Stimulated activated CD4-positive, alpha-beta T cell treated with anti-CD3 and anti-CD28 coated beads, Interleukin-4, amount 100 ng/mL, for 48 hours (primary cell): ENCODE data around the gene CXXC5.

Experiments
- DNase-seq, 2 donors: peaks; one replicate each; pipeline ENCODE4 v3.0.0-alpha.2; 2020; ENCODE audit warnings: low read depth in 2 of 2

The CXXC5 gene

DNA sequence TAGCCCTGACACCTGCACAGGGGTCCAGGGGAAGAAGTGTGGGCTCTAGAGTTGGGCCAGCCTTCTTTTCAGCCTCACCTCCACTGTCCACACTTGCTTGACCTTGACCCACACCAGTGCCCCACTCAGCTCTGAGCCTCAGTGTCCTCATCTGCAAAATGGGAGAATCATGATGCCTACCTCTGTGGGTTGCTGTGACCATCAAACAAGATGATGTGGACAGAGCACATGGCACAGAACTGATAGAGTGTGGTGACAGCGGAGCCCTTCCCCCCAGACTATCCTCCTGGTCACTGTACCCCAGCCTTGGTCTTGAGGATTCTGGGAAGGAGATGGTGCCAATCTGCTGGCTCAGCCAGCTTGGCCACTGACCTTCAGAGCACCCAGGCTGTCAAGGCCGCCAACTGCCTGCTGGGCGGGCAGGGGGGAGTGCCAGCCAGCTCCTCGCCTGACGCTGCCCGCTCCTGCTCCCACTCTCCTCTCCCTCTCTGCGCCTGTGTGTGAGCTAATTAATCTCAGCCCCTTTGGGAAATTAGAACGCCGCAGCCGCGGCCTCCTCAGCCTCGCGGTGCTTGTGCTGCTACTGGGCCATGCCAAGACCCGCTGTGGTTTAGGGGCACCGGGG is 16.7 kb downstream of the CXXC5 start:
- no peak for DNase-seq

DNA sequence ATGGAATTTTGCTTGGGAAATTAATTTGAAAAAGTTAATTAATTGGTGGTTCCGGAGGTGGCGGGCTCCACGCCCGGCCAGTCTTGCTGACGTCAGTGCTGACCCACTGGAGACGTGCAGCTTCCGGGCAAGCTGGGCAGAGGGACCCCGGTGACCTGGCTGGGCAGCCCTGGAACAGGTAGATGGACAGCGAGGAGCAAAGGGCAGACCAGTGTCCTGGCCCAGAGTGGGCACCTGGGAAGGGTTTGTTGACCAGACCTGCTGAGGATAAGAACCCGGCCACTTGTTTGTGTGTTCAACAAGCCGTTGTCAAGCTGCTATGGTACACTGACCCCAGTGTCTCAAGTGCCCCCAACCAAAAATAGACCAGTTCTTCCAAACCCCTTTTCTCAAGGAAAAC is 17.5 kb downstream of the CXXC5 start:
- DNase-seq = no peak

DNA sequence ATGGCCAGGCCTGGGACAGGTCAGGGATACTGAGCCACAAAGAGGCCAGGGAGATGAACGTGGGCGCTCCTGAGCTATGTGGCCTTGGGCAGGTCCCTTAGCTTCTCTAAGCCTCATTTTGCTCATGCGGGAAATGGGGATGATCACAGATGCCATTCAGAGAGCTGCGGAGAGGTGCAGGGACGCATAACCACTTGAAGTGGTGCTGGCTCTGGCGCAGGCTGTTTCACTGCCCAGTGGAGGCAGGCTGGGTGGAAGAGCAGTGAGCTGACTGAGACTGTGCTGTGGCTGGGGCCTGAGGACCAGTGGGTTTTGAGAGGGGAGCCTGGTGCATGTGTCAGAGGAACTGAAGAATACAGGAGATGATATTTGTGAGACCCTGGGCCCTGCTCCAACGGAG is 18.4 kb downstream of the CXXC5 start:
- no peak for DNase-seq

DNA sequence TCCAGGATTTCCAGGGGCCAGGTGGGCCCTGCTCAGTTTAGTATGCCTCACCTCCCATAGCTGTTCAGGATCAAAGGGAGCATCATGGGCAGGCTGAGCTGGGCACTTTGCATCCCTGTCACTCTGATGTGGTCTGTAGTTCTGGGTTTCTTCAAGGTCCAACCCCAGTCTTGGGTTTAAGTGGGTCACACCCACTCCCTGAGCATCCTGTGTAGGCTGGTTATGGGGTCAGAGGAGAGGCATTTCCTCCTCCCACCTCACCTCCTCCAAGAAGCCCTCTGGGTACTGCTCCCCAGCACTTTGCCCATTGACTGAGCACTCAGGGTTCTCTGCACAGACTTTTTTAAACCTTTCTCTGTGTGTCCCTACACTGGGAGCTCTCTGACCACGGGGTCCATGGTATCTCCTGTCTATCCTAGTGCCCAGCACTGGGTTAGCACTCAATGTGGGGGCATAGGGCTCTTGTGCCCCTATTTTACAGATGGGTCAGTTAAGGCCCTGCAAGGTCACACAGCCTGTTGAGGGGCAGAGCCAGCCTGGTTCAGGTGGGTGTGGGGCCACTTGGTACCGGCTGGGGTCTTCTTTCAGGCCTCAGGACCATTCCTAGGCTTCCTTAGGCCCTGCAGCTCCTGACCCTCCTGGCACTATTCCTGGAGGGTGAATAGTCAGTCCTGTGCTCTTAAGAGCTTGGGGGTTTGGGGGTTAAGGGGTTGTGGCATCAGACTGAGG is 19.0 kb downstream of the CXXC5 start:
- no peak for DNase-seq

DNA sequence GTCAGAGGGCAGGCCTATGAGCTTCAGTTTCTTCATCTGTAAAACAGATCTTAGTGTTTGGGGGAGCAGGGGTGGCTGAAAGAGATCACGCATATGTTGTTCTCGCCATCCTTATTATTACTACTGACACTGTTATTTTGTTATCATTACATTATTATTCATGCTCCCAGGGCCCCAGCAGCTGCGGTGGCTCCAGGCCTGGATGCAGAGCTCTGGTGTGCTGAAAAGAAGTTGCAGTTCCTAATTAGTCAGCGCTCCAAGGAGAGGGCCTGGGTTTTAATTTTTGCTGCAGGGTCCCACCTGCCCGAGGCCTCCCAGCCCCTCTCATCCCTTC is 19.5 kb downstream of the CXXC5 start:
- DNase-seq = no peak

DNA sequence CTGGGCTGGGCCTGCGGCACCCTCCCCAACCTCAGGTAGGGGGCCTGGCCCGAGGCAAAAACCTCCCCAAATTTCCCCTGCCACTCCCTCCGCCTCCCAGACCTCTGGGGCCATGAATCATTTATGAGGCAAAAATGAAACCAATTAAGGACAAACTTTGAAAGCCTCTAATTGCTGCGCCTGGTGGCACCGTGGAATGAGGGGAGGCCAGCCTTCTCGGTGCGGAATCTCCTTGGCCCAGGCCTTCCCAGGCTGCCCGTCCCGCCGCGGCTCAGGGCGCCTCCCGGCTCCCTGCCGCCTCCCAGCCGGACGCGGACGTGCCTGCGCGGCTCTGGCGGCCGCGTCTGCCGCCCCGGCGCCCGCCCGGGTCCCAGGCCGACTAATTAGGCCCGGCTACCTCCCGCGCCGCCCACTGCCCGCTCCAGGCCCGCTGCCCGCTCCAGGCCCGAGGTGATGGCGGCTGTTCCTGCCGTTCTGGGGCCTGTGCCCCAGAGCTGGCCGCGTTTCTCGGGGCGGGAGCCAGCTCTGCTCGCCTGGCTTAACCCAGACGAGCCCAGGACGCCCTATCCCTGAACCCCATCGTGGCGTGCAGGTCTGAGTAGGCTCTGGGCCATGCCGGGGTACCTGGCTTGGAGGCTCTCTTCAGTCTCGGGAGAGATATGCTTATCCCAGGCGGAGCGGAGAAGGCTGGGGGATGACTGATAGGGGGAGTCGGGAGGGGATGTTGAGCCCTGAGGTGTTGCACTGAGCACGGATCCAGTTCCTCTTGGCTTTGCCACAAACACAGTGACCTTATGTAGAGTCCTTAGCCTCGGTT is 20.1 kb downstream of the CXXC5 start:
- DNase-seq = peak in 1 of 2 donors; percentile 12

DNA sequence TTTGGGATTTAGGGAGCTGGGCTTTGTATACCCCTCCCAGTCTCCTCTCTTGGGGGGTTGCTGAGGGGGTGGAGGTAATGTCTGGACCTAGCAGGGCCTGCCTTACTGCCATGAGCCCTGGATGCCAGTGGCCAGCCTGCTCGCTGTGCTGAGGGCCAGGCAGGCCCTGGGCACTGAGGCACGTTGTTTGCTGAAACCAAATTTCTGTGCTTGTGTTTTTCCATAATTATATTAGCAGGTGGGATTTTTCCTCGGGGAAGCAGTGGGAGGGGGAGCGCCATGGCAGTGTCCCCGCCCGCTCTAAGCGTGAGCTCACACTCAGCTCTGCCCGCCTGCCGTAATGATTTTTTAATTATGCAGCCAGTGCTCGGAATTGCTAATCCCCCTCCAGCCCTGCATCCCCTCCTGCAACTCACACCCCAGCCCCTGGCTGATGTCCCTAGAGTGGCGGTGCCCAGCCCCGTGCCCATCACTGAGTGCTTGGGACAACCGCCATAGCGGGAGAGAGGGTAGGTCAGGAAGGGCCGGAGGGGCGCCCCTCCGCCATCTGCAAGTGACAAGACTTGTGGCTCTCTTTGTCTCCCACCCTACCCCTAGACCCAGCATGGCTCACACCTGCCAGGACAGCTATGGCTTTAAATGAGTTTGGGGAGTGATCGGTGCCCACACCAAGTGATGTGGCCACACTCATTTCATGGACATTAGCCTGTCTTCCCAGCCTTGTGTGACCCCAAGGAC is 20.9 kb downstream of the CXXC5 start:
- DNase-seq = no peak

DNA sequence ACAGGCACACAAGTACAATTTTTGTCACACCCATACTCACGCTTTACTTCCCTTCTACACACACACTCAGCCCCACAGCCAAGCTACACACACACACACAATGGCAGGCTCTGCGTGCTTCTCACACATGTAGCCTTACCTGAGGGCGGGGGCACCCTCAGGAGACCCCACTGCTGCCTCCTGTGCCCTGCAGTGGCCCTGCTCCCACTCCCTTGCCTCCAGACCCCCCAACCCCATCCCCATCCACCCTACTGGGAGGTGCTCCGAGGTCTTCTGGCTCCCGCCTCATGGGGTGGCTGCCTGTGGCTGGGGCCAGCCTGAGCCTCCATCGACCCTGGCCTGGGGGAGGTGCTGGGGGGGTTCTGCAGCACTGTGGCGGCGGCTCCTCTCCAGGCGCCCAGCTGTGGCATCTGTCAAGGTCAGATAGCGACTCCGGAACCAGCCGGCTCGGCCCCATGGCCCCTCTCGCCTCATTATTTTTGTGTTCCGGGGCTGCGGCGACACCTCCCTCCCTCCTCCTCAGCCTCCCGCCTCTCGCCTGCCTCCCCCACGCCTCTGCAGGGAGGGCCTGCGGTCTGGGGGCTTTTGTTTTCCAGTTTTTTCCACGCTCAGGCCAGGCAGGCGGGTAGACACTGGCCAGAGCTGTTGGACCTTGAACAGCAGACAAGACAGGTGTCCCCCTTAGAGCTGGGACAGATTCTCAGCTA is 21.7 kb downstream of the CXXC5 start:
- no peak for DNase-seq

DNA sequence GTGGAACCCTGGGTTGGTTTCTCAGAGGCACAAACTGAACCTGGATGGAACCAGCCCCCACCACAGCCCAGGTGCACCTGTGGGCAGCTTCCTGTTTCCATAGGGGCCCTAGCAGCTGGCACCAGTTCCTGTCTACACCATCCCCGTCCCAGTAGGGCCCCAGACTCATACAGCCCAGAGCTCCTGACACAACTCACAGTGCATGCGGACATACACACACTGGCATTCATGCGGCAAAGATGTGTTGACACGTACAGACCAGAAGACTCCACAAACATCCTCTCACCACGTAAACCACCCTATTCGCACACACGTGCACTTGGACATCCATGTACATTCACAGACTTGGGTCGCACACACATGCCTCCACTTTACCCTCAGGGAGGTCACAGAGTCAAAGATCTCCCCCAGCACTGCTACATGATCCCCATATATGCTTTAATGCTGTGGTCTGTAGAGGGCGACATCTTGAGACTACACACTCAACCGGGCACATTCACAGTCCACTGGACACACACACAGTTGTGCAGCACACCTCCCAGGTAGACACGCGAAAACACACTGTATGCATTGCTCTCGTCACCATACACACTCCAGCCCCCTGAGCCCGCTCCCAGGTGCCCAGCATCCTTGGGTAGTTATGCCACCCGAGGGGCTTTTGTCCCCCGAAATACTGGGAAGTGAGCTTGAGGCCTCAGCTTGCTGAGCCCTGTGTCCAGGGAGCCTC is 22.4 kb downstream of the CXXC5 start:
- DNase-seq = no peak

DNA sequence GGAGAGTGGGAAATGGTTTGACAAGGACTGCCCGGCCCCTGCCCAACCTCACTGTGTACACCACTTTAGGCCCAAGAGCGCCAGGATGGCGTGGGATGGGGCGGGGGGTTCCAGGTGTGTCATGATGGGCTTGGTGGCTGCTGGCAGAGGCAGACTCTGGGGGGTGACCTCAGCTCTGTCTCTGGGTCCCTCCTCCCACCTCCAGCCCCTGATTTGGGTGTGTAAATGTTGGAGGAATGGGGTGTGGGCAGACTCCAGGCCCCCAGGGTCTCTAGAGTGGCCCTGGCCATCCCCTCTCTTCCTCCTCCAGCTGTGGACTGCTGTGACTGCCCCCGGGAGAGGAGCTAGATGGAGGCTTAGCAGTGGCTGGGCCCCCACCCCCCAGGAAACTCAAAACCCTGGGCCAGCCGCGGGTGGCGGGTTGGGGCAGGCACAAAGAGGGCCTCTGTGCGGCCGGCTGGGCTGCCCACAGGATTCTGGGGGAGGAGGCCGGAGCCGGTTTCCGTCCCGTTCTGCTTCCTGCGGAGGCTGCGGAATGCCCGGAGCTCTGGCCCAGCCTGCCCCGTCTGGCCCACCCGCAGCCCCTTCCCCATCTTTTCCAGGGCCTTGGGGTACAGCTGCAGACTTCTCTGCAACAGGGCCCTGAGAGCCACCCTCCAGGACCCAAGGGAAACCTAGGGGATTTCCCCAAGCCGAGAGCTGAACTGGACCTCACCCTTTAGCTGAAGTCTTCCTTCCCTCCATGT is 23.1 kb downstream of the CXXC5 start:
- no peak for DNase-seq

DNA sequence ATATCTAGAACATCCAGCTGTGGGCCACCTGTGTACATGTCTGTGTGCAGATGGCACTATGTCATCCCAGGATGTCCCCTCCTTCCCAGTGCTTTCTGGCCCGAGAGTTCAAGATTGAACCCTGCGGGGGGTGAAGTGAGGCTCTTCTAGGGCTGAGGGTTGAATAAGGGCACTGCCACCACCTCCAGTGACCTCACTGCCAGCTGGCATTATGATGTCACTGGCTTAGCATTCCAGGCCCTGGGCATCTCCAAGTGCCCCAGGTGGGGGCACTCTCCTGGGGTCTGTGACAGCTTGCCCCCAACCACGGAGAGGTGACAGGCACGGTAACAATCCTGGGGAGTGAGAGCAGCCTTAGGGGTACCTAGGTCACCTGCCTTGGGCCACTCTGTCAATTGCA is 27.1 kb downstream of the CXXC5 start:
- DNase-seq = no peak

DNA sequence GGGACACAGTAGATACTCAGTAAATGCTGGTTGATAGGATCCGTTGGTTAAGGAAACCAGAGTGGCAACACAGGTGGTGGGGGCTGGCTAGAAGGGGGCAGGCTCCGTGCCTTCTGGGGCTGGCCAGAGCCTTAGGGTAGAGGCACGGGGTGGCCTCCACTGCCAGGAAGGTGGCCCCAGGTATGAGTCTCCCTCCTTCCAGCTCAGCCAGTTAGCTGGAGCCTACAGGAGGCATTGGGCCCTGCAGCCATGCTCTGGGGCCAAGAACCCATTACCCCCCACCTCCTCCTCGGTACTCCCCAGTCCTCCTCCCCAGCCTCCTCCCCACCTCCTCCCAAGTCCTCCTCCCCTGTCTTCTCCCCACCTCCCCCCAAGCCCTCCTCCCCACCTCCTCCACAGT is 27.7 kb downstream of the CXXC5 start:
- no peak for DNase-seq

DNA sequence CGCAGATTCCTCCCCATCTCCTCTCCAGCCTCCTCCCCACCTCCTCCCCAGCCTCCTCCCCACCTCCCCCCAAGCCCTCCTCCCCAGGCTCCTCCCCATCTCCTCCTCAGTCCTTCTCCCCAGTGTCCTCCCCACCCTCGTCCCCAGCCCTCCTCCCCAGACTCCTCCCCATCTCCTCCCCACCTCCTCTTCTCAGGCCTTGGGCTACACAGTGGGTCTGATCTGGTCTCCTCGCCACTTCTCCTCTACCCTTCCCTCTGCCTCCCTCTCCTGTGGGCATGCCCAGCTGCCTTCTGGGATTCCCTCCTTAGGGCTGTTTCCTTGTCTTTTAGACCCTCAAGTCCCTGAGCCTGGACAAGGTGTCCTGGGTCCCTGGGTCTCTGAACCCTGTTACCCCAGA is 28.3 kb downstream of the CXXC5 start:
- DNase-seq = no peak

DNA sequence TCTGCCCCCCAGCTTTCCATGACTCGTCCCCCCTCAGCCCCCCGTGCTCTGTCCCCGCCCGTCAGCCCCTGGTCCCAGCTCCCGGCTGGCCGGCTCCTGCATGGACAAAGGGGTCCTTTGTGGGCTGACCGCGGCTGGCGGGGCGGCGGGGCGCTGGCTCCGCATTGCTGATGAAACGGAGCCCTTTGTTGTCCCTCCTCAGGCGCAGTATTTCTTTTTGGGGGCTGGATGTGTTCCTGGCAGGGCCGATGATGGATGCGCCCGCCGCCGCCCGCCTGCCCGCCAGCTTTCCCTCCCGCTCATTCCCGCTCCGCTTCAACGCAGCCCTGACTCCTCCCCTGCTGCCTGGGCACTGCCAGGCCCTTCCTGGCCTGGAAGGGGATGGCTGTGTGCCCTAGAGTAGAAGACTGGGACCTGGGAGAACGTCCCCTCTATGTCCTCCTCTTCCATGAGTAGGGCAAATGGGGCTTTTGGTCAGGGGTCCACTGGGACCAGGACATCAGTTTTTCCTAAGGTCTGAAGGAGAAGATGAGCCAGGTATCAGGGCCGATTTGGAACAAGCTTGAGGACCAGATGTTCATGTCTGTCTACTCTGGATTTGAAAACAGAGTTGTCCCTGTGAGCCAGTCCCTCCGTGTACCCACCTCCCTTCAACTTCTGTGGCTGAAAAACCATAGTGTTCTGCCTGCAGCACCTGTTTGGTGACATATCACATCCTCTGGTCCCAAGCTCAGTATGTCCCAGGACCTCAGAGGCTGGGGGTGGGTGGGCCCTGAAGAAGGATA is 29.0 kb downstream of the CXXC5 start:
- DNase-seq = no peak

DNA sequence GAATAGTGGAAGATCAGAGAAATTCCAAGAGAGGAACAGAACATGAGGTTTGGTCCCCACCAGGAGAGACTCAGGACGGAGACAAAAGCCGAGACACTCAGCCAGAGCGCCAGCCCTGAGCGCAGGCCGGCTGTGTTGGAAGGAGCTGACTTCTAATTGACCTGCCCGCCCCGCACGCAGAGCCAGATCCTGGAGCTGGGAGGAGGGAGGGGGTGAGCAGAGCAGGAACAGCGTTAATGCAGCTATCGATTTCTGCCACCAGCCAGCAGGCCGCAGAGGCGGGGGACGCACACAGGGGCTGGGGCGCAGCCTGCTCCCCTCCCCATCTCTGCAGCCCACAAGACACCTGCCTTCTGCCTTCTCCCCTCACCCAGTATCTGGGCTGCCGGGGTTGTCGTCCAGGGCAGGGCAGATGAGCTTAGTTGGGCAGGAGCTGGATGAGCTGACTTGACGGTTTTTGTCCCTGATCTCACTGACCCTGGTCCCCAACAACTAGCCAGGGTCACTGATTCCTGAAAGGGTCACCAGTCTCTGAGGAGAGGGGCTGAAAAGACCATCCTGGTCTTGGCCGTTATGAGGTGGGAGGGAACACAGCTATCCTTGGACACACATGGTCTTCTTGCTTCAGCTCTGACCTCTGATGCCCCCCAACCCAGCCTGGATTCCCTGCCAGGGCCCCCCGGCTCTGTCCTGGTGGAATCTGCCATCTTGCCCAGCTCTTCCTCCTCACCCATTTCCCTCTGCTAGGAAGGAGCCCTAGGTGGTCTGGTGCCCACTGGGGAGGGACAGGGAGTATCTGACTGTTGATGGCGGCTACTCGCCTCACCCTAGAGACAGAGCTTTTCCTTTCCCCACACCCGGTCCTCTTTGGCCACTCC is 29.8 kb downstream of the CXXC5 start:
- no peak for DNase-seq

DNA sequence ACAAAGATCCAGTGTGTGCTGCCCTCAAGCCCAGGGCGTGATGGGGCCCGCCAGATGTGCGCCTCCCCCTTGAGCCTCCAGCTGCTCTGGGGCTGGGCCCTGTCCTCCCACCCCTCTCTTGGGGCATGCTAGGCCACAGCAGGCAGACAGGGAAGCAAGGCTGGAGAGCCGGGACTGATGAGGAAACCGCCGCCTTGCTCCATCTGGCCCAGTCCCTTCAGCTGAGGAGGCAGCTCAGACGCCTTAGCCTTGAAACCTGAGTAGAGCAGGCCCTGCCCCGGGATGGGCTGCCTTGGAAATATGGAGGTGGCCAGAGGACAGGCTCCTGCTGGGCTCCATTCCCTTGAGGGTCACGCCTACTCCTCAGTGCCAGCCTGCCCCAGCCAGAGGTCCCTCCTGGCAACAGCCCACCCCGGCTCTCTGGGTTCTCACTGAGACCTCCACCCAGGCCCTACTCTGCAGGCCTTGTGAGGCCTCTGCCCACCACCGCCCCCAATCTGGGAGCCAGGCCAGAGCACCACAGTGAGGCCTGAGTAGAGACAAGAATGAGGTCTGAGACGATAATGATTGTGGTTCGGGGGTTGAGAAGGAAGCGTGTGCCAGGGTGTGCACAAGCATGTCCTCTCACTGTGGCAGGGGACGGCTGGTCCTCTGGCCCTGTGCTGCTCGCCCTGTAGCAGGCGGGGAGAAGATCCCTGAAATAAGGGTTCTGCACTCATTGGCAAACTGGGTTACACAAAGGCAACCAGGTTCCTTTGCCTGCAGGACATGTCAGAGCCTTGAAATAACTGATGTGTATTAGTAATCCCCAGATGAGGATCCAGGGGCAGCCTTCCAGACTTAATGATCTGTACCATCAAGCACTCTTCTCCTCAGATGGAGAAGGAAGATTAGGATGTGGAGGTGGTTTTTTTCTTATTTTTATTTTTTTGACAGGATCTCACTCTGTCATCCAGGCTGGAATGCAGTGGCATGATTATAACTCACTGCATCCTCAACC is 30.9 kb downstream of the CXXC5 start:
- no peak for DNase-seq
